ENCODE data around the gene ZFAND2A.

DNA sequence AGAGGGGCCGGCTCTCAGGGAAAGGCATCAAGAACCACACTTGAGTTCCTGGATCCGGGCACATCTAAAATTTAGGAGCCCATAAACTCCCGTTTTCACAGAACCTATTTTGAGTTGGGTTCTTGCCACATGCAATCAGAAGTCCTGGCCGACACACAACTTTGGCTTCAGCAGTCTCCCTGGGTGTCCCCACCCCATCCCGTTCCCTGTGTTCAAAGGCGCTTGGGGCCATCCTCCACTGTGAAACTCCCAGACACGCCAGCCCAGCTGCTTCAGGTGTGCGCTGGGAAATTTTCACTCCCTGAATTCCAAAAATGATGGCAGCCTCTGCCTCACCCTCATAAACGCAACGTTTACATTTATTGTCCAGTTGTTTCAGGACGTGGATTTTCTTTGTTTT, 8.4 kb upstream of the ZFAND2A start:
- no peak for TF ChIP-seq ZFP36 (IDR thresholded peaks at IDR 0.05; ENCODE audit: borderline replicate concordance, partially characterized antibody)
- TF ChIP-seq, protein P1, sequence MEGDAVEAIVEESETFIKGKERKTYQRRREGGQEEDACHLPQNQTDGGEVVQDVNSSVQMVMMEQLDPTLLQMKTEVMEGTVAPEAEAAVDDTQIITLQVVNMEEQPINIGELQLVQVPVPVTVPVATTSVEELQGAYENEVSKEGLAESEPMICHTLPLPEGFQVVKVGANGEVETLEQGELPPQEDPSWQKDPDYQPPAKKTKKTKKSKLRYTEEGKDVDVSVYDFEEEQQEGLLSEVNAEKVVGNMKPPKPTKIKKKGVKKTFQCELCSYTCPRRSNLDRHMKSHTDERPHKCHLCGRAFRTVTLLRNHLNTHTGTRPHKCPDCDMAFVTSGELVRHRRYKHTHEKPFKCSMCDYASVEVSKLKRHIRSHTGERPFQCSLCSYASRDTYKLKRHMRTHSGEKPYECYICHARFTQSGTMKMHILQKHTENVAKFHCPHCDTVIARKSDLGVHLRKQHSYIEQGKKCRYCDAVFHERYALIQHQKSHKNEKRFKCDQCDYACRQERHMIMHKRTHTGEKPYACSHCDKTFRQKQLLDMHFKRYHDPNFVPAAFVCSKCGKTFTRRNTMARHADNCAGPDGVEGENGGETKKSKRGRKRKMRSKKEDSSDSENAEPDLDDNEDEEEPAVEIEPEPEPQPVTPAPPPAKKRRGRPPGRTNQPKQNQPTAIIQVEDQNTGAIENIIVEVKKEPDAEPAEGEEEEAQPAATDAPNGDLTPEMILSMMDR (IDR thresholded peaks at IDR 0.05) = no peak
- TF ChIP-seq, protein P2, sequence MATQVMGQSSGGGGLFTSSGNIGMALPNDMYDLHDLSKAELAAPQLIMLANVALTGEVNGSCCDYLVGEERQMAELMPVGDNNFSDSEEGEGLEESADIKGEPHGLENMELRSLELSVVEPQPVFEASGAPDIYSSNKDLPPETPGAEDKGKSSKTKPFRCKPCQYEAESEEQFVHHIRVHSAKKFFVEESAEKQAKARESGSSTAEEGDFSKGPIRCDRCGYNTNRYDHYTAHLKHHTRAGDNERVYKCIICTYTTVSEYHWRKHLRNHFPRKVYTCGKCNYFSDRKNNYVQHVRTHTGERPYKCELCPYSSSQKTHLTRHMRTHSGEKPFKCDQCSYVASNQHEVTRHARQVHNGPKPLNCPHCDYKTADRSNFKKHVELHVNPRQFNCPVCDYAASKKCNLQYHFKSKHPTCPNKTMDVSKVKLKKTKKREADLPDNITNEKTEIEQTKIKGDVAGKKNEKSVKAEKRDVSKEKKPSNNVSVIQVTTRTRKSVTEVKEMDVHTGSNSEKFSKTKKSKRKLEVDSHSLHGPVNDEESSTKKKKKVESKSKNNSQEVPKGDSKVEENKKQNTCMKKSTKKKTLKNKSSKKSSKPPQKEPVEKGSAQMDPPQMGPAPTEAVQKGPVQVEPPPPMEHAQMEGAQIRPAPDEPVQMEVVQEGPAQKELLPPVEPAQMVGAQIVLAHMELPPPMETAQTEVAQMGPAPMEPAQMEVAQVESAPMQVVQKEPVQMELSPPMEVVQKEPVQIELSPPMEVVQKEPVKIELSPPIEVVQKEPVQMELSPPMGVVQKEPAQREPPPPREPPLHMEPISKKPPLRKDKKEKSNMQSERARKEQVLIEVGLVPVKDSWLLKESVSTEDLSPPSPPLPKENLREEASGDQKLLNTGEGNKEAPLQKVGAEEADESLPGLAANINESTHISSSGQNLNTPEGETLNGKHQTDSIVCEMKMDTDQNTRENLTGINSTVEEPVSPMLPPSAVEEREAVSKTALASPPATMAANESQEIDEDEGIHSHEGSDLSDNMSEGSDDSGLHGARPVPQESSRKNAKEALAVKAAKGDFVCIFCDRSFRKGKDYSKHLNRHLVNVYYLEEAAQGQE (IDR thresholded peaks at IDR 0.05) = no peak
- TF ChIP-seq EP300 (IDR thresholded peaks at IDR 0.05) = no peak
- TF ChIP-seq RAD21 (conservative IDR thresholded peaks at IDR 0.05 in 1 of 2, IDR thresholded peaks at IDR 0.05 in 1 of 2) = no peak
- TF ChIP-seq CHD2 (IDR thresholded peaks at IDR 0.05; ENCODE audit: low read length, partially characterized antibody) = no peak
- TF ChIP-seq PHF8 (IDR thresholded peaks at IDR 0.05; ENCODE audit: borderline replicate concordance, low read depth) = no peak
- TF ChIP-seq RCOR1 (IDR thresholded peaks at IDR 0.05; ENCODE audit: low read depth, low read length) = no peak
- no peak for TF ChIP-seq MAX (IDR thresholded peaks at IDR 0.05)
- TF ChIP-seq SMC3 (IDR thresholded peaks at IDR 0.05) = no peak
- no peak for TF ChIP-seq USF2 (IDR thresholded peaks at IDR 0.05)
- no peak for TF ChIP-seq CHD4 (IDR thresholded peaks at IDR 0.05; ENCODE audit: borderline replicate concordance)
- TF ChIP-seq POLR2A (IDR thresholded peaks at IDR 0.05; ENCODE audit: low read length) = no peak
- TF ChIP-seq KDM5A (IDR thresholded peaks at IDR 0.05) = no peak
